NCI-H748 (cell line): ENCODE data around the gene PRRX2.
"Not testable (repeated sequence)": the region's sequence is repeated elsewhere in the genome, so short reads cannot be mapped to it uniquely, and the experiment has no call there.

ENCODE experiments used
- DNase-seq: peaks from one replicate; lab custom pipeline; 2025; ENCODE audit not compliant: unreplicated experiment; lab: John Stamatoyannopoulos, UW

PRRX2 gene

GRCh38 chr9:129751841-129752801, 86.7 kb downstream of the PRRX2 start:
- DNase-seq: peak; percentile 42

GRCh38 chr9:129752900-129753729, 87.7 kb downstream of the PRRX2 start, which contains the start of gene PTGES:
Gene PTGES, minus strand, starts transcription at chr9:129753042. Its CDS starts 30 bp downstream, at chr9:129753012.
- DNase-seq: peak; percentile 56

GRCh38 chr9:129755151-129755550, 89.7 kb downstream of the PRRX2 start:
- no peak for DNase-seq

DNA sequence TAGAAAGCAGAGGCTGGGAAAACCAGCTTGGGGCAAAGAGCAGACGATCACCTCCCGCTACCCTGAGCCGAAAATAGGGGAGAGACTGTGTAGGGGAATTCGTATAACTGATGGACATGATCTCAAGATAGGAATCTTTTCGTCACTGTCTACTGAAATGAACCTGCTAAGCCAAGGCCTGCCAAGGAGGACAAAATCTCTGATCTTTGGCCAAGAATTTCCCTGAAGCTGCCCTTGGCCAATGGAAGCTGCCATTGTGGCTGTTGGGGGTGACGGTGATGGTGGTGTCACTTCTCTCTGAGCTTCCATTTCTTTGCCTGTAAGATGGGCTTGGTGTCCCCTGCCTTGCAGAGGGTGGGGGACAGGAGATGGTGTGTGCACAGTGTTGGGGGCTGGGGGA, 90.7 kb downstream of the PRRX2 start:
- no peak for DNase-seq

DNA sequence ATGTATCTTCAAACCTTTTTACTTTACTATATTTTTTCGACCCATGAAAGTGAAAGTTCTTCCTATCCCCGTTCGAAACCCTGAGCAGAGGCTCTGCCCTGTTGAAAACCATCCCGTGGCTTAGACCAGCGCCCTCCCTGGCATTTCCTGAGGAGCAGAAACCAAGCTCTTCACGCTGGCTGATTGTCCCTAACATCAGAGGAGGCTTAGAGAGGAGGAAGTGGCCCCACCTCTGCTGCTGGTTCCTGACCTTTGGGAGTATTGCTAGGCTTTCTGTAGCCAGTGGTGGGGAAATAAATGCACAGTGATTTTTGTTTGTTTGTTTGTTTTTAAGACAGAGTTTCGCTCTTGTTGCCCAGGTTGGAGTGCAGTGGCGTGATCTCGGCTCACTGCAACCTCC, 91.6 kb downstream of the PRRX2 start:
- DNase-seq: no peak

DNA sequence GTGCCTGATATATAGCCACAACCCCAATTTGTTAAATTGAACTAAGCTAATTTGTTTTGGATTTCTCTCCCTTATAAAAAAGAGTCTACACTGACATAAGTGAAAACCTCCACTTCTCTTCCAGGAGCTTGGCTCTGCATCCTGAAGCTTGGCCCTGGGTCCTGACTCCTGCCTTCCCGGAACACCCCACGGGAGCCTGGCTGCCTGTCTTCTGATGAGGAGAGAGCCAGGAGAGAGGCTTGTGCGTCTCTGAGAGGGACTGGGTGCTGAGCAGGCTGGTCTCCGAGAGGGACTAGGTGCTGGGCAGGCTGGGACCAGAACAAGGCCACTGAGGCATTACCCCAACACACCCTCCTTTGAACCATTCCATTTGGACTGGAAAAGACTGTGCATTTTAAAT, 93.9 kb downstream of the PRRX2 start:
- no peak for DNase-seq

DNA sequence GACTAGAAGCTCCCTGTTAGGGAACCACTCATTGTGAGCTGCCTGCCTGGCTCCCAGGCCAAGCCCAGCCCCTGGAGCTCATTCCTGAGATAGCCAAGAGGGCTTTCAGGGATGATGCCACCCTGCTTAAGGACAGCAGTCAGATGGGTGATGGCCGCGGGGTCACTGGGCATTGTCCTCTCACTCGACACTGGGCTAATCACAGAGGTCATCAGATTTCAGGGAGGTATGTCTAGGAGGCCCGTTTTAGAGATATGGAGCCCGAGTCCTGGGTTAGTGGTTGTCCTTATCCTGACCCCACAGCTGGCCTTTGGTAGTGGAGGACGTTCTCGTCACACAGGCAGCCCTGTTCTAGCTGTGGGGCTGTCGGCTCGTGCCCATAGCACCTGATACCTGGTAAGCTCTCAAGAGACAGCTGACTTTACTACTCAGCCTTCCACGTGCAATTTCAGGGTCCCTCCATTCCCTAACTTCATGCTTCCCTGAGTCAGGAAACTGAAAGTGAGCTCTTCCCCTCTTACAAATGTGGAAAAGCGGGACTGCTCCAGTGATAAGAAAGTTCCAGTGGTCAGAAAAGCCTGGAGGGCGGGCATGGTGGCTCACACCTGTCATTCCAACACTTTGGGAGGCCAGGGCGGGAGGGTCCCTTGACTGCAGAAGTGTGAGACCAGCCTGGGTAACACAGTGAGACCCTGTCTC, 94.5 kb downstream of the PRRX2 start:
- no peak for DNase-seq

- not testable (repeated sequence) for DNase-seq
Measured at GRCh38 chr9:129760784-129761183, 95.3 kb downstream of the PRRX2 start.

GRCh38 chr9:129761293-129761900, 96.0 kb downstream of the PRRX2 start:
- no peak for DNase-seq

DNA sequence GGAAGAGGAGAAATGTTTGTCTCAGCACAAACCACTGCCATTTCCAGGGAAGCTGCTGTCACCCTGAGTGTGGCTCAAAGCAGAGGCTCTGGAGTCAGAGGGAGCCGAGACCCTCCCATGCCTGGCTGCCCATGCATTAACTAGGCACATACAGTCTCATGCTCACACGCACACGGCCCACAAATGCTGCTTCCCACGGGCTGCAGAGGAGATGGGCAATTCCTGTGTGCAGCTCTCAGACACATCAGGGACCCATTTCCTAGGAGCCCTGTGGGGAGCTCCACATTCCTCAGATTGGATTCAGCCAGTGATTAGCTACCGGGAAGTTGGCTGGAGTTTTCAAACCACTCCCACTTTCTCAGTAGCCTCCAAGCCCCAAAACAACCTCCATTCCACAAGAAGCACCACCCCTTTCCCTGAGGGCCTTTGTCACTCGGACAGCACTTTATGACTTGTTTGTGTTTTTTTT, 96.5 kb downstream of the PRRX2 start:
- DNase-seq: no peak

GRCh38 chr9:129762370-129762984, 97.0 kb downstream of the PRRX2 start:
- DNase-seq: not testable (repeated sequence)

GRCh38 chr9:129762985-129763926, 97.8 kb downstream of the PRRX2 start:
- no peak for DNase-seq

- DNase-seq: no peak
Measured at GRCh38 chr9:129765764-129766317, 100.4 kb downstream of the PRRX2 start.

- DNase-seq: no peak
Measured at GRCh38 chr9:129768486-129768885, 103.0 kb downstream of the PRRX2 start.

DNA sequence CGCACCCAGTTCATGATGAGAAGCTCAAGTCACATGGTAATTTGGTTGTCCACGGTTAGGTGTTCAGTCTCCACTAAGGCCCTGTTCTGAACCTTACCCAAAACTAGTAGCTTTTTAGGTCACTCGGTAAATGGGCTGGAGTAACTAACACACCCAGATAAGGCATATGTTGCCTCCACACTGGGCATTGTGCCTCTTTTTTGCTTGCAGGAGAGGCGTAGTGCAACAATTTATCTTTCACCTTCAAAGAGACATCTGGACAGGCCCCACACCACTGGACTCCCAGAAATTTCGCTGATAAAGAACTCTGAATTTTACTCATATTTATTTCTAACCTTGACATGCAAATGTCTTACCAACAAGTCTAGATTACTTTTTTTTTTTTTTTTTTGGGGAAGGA, 104.2 kb downstream of the PRRX2 start:
- no peak for DNase-seq

- no peak for DNase-seq
Measured at GRCh38 chr9:129770741-129771140, 105.3 kb downstream of the PRRX2 start.
